ENCODE results near the gene TAF13.

TAF13 gene, protein sequence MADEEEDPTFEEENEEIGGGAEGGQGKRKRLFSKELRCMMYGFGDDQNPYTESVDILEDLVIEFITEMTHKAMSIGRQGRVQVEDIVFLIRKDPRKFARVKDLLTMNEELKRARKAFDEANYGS

DNA sequence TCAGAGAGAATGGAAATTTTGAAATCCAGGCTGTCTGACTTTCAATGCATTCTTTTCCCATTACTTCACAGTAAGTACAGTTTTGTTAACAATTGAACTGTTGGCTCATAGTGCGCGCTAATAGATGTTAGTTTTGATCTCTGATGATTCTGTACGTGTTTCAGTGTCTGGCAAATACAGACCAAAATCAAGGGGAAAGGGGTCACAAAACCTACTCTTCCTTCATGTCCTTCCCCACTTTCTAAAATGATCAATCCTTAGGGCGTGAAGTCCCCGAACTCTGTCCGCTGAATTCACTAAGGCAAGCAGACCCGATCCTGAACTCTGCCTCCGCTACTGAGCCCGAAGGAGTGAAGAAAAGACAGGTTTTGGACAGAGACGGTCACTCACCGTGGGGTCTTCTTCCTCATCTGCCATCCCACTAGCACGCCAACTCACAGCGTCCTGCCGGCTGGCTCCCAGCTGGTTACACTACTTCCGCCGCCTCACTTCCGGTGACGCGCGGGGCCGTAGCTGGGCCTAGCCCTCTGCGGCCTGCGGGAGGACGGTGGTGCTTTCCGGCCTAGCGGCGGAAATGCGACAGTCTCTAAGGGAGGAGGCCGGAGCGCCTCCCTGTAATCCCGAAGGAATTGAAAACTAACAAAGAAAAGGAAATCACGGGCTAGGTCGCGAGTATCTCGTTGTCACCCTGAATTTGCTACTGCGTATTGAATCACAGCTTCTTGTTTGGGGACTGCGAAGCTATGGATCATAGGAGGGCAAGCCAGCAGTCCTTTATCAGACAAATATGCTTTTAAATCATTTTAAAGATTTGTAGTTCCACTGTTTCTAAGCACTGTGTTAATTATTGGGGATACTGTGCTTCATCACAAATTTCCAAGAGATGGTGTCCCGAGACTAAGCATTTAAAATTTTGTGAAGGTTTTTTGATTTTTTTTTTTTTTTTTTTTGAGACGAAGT lies at the start of gene TAF13:
TSS of gene TAF13 (minus strand) at position 473 of the 960 bp plus-strand sequence. CDS start at position 417, 56 bp downstream.
- peak; percentile 73 to 75 for DNase-seq

DNA sequence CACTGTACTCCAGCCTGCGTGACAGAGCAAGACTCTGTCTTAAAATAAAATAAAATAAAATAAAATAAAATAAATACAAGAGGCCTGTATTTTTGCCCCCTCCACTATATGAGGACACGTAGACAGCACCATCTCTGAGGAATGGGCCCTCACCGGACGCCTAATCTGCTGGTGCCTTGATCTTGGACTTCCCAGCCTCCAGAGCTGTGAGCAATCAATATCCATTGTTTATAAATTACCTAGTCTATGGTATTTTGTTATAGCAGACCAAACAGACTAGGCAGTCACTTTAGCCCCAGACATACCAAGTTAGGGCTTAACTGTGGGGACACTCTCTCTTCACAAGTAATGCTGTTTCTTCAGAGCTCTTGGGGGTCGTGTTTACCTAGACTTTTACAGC lies 44.6 kb upstream of the TAF13 start:
- DNase-seq = no peak

DNA sequence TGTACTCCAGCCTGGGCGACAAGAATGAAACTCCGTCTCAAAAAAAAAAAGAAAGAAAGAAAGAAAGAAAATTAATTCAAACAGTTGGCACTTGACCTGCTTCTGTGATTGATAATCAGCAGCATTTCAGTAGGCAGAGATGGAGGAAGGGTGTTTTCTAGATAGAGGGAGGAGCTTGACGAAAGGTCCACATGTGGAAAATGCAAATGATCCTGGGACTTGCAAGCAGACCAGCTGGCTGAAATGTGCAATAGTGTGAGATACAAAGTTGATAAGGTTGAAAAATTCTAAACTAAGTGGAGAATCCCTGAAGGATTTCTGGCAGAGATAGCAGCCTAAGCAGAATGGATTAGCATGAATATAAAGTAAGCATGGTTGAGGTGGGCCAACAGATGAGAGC lies 42.3 kb upstream of the TAF13 start:
- no peak for DNase-seq

DNA sequence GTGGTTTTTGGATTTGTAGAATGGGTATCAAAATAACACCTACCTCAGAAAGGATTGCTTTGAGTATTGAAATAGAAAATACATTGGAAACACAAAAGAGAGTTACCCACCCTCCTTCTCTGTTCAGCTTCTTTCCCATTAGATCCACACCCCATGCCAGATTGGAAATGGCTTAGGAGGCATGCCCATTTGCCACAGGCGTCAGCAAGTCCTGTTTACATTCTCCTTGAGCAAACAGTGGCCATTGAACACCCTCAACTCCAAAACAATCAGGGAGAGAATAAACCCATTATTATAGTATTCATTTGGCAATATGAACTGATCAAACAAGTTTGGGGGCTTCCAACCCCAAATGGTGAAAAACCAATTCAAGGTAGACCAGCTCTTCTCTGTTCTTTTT lies 40.5 kb upstream of the TAF13 start:
- no peak for DNase-seq

DNA sequence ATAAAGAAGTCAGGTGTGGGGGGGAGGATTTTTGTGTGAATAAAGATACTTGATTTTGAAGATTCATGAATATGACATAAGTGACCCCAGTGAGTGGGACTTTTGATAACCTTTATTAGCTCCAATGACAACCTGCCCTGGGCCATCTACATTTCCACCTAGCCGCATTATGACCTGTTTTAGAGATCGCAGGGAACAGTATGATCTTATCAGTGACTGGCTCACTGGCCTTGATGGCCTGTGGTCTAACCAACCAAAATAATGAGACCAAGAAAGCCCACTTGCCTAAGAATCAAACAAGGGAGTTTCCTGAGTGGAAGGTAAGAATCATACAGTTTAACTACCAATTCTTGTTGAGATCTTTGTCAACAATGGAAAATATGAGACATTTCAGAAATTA lies 39.9 kb upstream of the TAF13 start:
- no peak for DNase-seq

DNA sequence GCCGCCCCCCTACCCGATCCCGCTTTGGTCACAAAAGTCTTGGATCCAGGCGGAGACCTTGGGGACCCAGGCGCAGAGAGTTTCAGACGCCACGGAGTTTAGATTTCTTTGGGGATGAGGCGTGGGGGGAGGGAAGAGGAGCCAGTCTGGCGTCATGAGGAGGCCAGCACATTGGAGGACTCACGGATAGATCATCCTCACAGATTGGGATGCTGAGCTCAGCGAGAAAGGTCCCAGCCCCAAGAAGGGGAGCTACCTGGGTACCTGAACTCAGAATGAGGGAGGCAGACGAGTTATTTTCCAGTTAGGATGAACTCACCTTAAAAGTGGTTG lies 38.5 kb upstream of the TAF13 start:
- no peak for DNase-seq

DNA sequence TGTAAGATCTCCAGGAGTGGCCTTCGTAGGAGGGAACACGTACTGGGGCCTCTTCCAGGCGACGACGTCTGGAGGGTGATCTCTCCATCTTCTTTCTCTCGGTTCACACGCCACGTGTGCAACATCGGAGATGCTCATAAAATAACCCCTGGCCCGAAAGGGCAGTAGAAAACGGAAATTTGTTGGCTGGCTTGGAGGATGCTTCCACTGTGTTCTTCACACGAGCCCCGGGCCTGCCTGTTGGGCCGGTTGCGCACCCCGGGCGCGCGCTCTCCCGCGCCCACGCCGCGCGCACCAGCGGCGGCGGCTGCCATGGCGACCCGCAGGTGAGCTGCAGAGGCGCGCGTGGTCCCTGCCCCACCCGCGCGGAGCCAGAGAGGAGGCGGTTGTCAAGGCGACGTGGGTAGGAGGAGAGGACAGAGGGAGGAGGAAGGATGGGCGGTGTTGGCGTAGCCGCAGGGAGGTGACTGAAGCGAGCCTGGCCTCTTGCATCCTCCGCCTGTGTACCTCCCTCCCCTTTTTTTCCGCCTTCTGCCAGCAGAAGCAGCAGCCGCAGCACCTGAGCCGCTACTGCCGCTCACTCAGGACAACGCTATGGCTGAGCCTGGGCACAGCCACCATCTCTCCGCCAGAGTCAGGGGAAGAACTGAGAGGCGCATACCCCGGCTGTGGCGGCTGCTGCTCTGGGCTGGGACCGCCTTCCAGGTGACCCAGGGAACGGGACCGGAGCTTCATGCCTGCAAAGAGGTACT lies 38.0 kb upstream of the TAF13 start, which contains the start of gene ELAPOR1:
TSS of gene ELAPOR1 (plus strand) at position 526 of the 752 bp plus-strand sequence. CDS start at position 595, 69 bp downstream.
- DNase-seq = peak; percentile 93 to 95

DNA sequence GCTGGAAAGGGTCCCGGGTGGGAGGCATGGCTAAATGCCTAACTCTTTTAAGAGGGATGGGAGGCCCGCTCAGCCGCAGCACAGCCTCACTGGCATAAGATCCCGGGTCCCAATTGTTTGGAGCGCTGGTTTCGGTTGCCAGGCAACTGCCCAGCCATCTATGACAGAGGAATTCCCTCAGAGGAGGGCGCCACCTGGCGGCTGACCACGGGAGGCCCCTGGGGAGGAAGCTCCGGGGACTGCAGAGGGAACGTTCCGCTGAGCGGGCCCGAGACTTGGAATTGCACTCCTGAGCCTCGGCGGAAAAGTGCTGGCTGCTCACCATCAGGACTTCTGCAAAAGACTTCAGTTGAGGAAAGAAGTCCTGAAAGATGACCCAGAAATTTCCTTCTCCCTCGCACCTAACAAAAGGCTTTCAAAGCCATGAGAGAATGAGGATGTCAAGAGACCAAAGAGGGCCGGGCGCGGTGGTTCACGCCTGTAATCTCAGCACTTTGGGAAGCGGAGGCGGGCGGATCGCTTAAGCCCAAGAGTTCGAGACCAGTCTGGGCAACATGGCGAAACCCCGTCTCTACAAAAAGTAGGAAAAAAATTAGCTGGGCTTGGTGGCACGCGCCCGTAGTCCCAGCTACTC lies 37.0 kb upstream of the TAF13 start:
- DNase-seq = peak; percentile 86 to 88

DNA sequence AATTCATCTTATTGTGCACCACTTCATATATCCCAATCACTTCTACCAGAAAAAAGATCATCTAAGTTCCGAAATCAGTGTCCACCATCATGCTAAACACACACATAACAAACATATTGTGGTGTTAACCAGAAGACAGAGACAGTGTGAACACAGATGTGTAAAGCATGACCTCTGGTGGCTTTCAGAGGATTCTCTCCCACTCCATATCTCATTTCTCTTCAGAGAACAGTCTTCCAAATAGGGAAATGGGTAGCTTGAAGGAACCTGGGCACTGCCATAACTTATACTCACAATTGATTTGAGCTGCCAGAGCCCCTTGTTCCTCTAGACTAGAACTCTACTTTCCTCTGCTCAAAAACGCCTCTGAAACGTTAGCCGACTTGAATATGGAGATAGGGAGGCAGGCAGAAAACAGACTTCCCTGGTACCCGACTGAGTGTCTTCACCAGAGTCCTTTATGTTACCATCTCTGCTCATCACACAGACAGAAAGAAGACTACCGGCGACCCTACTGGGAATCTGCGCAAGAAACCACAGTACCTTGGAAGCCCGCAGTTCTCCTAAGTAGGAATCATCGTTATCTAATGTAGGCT lies 36.4 kb upstream of the TAF13 start:
- DNase-seq = no peak

DNA sequence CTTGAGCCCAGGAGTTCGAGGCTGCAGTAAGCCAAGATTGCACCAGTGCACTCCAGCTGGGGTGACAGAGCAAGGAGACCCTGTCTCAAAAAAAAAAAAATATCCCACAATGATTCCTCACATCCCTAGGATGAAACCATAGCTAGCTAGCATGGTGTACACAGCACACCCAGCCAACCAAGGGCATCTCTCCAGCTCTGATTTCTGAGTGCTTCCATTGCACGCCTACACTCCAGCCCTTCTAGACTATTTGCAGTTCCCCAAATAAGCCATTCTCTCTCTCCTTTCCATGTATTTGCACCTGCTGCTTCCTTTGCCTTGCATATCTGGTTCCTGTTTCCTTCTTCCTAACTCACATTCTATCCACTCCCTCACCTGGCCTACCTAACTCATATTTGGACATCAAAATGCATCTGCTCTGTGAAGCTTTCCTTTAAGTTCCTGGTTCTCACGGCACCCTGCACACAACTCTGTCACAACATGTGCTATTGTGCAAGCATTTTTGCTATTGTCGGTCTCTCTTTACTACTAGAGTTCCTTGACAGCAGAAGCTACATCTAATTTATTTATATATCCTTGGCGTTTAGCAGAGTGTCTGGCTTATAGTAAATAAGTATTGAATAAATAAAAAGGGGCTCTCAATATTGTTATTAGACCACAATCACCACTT lies 35.7 kb upstream of the TAF13 start:
- no peak for DNase-seq

DNA sequence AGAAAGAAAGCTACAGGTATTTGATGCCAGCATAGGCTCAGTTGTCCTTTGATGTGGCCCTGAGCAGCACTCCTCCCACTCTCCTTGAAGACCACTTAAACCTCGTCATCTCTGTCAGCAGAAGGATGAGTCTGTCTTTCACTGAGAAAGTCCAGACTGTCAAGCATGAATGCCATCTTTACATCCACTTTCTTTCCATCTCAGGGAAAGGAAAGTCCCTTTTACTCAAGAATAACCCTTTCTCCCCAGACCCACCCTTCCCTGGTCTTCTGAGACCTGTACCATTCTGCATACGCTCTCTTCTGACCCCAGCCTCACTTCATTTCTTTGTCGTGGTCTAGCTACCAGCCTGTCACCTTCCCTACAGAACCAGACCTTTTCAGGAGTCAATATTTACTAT lies 34.1 kb upstream of the TAF13 start:
- DNase-seq = no peak

DNA sequence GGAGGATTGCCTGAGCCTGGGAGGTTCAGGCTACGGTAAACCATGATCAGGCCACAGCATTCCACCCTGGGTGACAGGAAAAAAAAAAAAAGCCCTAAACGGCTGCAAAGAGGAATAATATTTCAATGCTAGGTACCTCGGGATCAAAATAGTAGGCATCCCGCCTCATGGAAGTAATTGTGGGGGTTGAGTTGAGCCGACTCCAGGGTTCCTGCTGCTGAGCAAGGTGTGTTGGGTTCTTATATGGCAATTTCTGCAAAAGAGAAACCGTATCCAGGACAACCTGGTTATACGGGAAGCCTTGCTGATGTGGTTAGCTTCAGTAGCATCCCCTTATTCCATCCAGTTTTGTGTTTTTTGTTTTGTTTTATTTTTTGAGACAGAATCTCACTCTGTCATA lies 32.0 kb upstream of the TAF13 start:
- DNase-seq = no peak

DNA sequence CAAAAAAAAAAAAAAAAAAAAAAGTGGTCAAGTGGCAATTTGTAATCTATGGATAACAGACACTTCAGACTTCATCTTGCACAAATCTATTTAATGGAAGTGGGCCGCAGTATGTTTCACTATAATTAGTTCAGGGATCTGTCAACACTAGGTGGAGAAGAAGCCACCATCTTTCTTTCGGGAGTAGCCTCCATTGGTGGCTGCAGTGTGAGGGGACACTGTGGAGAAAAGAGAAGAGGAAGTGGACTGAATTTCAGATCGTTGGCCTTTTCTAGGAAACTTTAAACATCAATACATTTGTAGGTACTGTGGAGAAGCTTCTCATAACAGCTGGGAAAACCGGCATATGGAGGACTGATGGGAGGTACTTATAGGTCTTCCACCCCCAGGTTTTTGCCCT lies 30.1 kb upstream of the TAF13 start:
- DNase-seq = no peak

DNA sequence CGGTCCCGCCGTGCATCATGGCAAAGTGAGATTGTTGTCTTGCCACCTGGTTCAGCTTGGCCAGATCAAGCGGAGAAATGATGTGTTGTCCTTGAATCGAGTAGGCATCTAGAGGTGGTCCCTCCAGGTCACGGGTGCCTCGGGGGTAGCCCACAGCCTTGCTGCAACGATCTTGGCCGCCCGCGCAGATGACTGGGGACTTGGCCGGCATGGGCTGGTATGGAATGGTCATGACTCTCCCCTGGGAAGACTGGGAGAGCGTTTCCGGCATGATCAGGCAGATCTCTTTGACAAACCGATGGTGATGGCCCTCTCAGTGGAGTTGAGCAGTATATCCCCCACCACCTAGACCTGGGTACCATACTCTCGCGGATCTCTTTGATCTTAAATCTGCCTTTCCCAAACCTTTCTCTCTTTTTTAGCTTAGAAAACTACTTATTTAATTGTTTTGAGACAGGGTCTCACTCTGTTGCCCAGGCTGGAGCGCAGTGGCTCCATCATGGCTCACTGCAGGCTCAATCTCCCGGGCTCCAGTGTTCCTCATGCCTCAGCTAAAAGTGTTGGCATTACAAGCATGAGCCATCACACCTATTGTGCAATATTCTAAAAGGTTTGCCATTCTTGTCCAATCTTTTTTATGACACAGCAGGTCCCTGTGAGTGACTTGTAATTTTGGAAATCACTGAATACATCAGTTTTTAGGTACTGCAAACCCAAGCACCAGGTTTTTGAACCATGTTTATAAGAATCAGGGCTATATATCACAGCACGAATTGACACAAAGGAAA lies 28.8 kb upstream of the TAF13 start:
- DNase-seq = no peak

DNA sequence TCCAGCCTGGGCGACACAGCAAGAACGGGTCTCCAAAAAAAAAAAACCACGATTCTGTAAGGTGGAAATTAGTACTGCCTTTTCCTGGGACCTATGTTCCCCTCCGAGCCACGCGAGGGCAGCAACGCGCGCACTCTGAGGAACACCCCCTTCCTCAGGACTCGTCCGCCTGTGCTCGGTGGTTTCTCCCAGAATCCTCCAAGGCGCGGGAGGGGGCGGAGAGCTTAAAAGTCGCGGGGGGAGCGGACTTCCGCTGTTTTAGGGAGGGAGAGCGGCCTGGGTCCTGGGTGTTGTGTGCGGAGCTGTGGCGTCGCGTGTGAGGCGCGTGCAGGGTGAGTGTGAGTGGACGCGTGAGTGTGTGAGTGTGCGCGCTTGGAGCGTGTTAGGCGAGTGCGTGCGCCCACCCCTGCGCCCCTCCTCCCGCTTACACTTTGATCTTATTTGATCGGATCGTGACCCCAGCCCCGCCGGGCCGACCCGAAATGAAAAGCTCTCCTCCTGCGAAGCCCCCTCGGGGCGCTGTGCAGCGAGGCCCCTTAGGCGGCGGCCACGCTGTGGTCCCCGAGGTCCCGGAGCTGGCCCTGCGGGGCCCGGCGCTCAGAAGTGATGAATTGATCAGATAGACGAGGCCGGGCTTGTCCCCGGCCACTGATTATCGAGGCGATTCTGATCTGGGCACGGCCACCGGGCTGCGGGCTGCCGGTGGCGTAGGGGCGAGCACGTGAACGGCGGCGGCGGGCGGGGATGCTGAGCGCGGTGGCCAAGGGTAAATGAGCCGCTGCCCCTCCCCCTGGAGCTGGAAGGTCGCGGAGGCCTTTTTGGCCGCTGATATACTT lies 24.4 kb upstream of the TAF13 start:
- peak; percentile 97 to 98 for DNase-seq

DNA sequence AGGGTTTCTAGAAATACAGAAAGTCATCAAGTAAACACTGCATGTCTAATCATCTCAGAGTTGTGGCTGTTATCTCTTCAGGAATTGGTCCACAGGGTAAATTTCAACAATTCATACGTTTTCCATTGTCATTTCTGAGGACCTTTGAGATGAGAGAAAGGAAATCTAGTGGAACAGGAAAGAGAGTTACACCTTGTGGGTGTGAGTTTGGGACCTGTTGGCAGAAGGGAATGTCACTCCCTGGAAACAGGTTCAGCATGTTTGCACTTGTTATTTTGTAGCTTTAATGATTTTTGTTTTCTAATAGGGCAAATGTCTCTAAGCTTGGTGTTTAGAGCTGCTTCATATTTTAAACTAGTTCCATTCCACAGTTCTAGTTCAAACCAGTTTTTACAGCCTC lies 20.3 kb upstream of the TAF13 start:
- no peak for DNase-seq

DNA sequence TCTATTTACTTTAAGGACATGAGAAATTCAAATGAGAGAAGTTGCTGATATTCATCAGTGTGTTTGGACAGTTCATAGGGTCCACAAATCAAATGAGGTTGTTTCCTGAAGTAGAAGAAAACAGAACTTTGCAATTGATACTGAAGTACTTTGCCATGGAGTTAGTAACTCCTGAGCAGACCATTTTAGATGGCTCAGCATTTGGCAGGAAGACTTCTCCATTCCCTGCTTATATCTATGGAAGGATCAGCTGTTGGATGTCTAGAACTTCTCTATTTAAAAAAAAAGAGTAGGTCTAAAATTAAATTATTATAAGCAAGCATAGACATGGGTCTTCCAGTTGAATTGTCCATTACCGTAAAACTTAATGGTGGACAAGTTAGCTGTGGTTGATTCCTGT lies 19.8 kb upstream of the TAF13 start:
- DNase-seq = no peak

DNA sequence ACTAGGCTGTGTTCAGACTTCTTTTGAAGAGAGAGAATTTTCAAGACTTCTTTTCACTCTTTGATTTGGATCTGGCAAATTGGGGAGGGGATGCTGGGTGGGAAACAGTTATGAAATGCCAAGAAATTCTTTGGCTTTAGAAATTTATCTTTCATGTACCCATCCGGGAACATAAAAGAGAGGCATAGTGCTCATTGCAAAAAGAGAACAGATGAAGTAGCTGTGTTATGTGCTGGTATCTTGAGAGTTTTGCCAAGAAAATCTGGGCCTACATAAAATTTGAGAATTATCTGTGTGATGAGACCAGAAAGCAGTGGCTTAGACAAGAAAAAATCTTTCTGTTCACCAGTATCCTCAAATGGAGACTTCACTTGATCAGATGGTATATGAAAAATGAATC lies 19.1 kb upstream of the TAF13 start:
- no peak for DNase-seq

DNA sequence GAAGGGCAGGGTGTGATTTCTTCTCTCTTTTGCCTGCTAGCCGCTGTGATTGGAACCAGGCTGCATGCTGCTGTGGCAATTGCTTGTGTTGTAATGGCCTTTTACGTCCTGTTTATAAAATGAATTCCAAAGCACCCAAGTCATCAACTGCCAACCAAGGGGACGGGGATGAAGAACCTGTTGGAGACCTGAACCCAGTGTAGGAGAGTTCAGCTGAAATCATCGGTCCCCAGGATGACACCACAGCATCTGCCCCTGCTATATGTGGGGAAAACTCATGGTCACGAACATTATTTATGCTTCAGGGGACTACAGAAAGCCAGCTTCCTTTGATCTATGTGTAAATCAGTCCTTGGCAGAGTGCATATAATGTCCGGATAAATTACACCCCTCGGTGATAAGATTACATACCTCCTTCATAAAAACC lies 18.6 kb upstream of the TAF13 start:
- no peak for DNase-seq

DNA sequence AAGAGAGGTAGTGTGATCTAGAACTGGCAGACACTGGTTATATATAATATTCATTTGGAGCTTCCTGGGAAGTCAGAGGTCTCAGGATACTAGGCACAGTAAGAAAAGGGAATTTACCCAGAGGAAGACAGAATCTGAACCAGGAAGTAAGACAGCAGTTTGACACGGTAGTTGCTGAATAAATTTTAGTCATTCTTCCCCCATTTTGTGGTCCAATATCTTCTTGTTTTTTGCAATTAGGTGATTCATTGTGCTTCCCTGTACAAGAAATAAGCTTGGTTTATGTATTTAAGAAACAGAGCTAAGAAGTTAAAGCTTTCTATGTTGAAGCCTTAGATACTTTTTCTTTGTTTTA lies 16.0 kb upstream of the TAF13 start:
- DNase-seq = no peak
